Adipocyte (in vitro differentiated cells): ENCODE data around the gene DHFR2.
"Not testable (repeated sequence)": the region's sequence is repeated elsewhere in the genome, so short reads cannot be mapped to it uniquely, and the experiment has no call there.

Experiments
- DNase-seq: peaks from one replicate; pipeline ENCODE4 v3.0.0-alpha.2; 2015; ENCODE audit warnings: low read depth
- H3K27me3 ChIP-seq: replicated peaks from 2 replicates; pipeline ENCODE4 v1.7.0; 2013; ENCODE audit warnings: mild to moderate bottlenecking, low read length, moderate library complexity; ENCODE audit not compliant: control insufficient read depth, insufficient read depth
- H3K36me3 ChIP-seq: 2 replicates; pipeline ENCODE4 v1.7.0; 2013; ENCODE audit warnings: low read length, mild to moderate bottlenecking, moderate library complexity; ENCODE audit not compliant: control insufficient read depth, insufficient read depth, severe bottlenecking
- H3K4me1 ChIP-seq: 2 replicates; pipeline ENCODE4 v1.7.0; 2013; ENCODE audit warnings: mild to moderate bottlenecking, low read length, moderate library complexity; ENCODE audit not compliant: control insufficient read depth, insufficient read depth
- H3K4me3 ChIP-seq: 2 replicates; pipeline ENCODE4 v1.7.0; 2013; ENCODE audit warnings: mild to moderate bottlenecking, low read length, moderate library complexity
- H3K9ac ChIP-seq: 2 replicates; pipeline ENCODE4 v1.7.0; 2013; ENCODE audit warnings: mild to moderate bottlenecking, low read length, moderate library complexity
- H3K9me3 ChIP-seq: 2 replicates; pipeline ENCODE4 v1.7.0; 2013; ENCODE audit warnings: mild to moderate bottlenecking, low read length, moderate library complexity; ENCODE audit not compliant: control insufficient read depth

Gene DHFR2

GRCh38 chr3:94062513-94063404 lies at the start of gene DHFR2, which contains the start of gene NSUN3:
TSS of gene DHFR2 (minus strand) at chr3:94062916. CDS start at chr3:94061511, 1,405 bp downstream.
TSS of gene NSUN3 (plus strand) at chr3:94063061. CDS start at chr3:94063127, 66 bp downstream.
- DNase-seq: peak; percentile 99
- Histone ChIP-seq H3K9ac (peak within 1 kb of the TSS; percentile 97), H3K9me3 (no peaks in the 10 kb centered on the region), H3K4me3 (peak within 1 kb of the TSS; percentile 95), H3K36me3 (peaks cover 5% of the 10 kb centered on the region), H3K4me1 (peaks cover 16% of the 10 kb centered on the region), H3K27me3 (no peaks in the 10 kb centered on the region)

GRCh38 chr3:94110854-94111253 lies 48.1 kb upstream of the DHFR2 start:
- no peaks in the 10 kb centered on the region for H3K4me1 ChIP-seq
- no peaks in the 10 kb centered on the region for H3K27me3 ChIP-seq
- peaks cover 9% of the 10 kb centered on the region for H3K36me3 ChIP-seq
- H3K9ac ChIP-seq: no peak overlapping the region
- H3K4me3 ChIP-seq: no peak overlapping the region
- DNase-seq: no peak
- no peaks in the 10 kb centered on the region for H3K9me3 ChIP-seq

- H3K9ac ChIP-seq, H3K27me3 ChIP-seq, H3K4me1 ChIP-seq, H3K9me3 ChIP-seq, H3K4me3 ChIP-seq, H3K36me3 ChIP-seq: not testable (repeated sequence)
- peak; percentile 45 for DNase-seq
Measured at GRCh38 chr3:94110232-94110631, 47.5 kb upstream of the DHFR2 start.

GRCh38 chr3:94106268-94106667 lies 43.6 kb upstream of the DHFR2 start:
- Histone ChIP-seq H3K36me3 (peaks cover 16% of the 10 kb centered on the region), H3K9me3 (no peaks in the 10 kb centered on the region), H3K9ac (no peak overlapping the region), H3K4me1 (no peaks in the 10 kb centered on the region), H3K4me3 (no peak overlapping the region), H3K27me3 (no peaks in the 10 kb centered on the region)
- DNase-seq: no peak

GRCh38 chr3:94101860-94102259 lies 39.1 kb upstream of the DHFR2 start:
- peak; percentile 35 for DNase-seq
- Histone ChIP-seq H3K36me3 (peaks cover 20% of the 10 kb centered on the region), H3K9me3 (no peaks in the 10 kb centered on the region)

GRCh38 chr3:94099311-94099710 lies 36.6 kb upstream of the DHFR2 start:
- Histone ChIP-seq H3K36me3 (peaks cover 18% of the 10 kb centered on the region), H3K4me1 (peaks cover 13% of the 10 kb centered on the region), H3K4me3 (no peak overlapping the region), H3K9me3 (no peaks in the 10 kb centered on the region), H3K9ac (no peak overlapping the region), H3K27me3 (no peaks in the 10 kb centered on the region)
- DNase-seq: no peak

More at GRCh38 chr3:94101860-94102259, 39.1 kb upstream of the DHFR2 start:
- no peaks in the 10 kb centered on the region for H3K27me3 ChIP-seq
- no peak overlapping the region for H3K4me3 ChIP-seq
- H3K9ac ChIP-seq: no peak overlapping the region
- H3K4me1 ChIP-seq: peaks cover 13% of the 10 kb centered on the region

GRCh38 chr3:94098452-94098851 lies 35.7 kb upstream of the DHFR2 start:
- H3K9me3 ChIP-seq: no peaks in the 10 kb centered on the region
- no peaks in the 10 kb centered on the region for H3K27me3 ChIP-seq
- H3K36me3 ChIP-seq: peaks cover 11% of the 10 kb centered on the region
- H3K9ac ChIP-seq: no peak overlapping the region
- DNase-seq: no peak
- peaks cover 13% of the 10 kb centered on the region for H3K4me1 ChIP-seq
- H3K4me3 ChIP-seq: peak overlapping the region; percentile 16

- no peaks in the 10 kb centered on the region for H3K27me3 ChIP-seq
- DNase-seq: no peak
- H3K36me3 ChIP-seq: peaks cover 6% of the 10 kb centered on the region
- peaks cover 13% of the 10 kb centered on the region for H3K4me1 ChIP-seq
- no peaks in the 10 kb centered on the region for H3K9me3 ChIP-seq
- no peak overlapping the region for H3K9ac ChIP-seq
- no peak overlapping the region for H3K4me3 ChIP-seq
Measured at GRCh38 chr3:94095111-94095510, 32.4 kb upstream of the DHFR2 start.

GRCh38 chr3:94093151-94093550 lies 30.4 kb upstream of the DHFR2 start:
- Histone ChIP-seq H3K27me3 (no peaks in the 10 kb centered on the region), H3K36me3 (peaks cover 10% of the 10 kb centered on the region), H3K9me3 (no peaks in the 10 kb centered on the region), H3K9ac (no peak overlapping the region), H3K4me3 (no peak overlapping the region), H3K4me1 (peaks cover 3% of the 10 kb centered on the region)
- DNase-seq: no peak

- H3K9me3 ChIP-seq: no peaks in the 10 kb centered on the region
- H3K4me1 ChIP-seq: no peaks in the 10 kb centered on the region
- no peak for DNase-seq
- no peak overlapping the region for H3K4me3 ChIP-seq
- peaks cover 10% of the 10 kb centered on the region for H3K36me3 ChIP-seq
- H3K9ac ChIP-seq: no peak overlapping the region
- no peaks in the 10 kb centered on the region for H3K27me3 ChIP-seq
Measured at GRCh38 chr3:94092086-94092485, 29.4 kb upstream of the DHFR2 start.

- no peaks in the 10 kb centered on the region for H3K27me3 ChIP-seq
- no peaks in the 10 kb centered on the region for H3K9me3 ChIP-seq
- DNase-seq: no peak
- H3K4me1 ChIP-seq: no peaks in the 10 kb centered on the region
- no peak overlapping the region for H3K4me3 ChIP-seq
- no peak overlapping the region for H3K9ac ChIP-seq
- H3K36me3 ChIP-seq: peaks cover 16% of the 10 kb centered on the region
Measured at GRCh38 chr3:94089126-94089525, 26.4 kb upstream of the DHFR2 start.
